Upper lobe of right lung (tissue), 1 donor: Measurements from ENCODE around the gene METTL14. TPM values are rescaled to one million over a fixed set of nuclear protein-coding genes. Genes with fewer than 3 reads are reported as not detected.

ENCODE experiments used
- ATAC-seq: fragments of 200-7000 bp; cut with Tn5 transposase; one replicate; pipeline ENCODE4 v1.9.1; 2020; ENCODE audit warnings: mild to moderate bottlenecking, moderate library complexity
- DNase-seq: peaks from one replicate; pipeline ENCODE4 v3.0.0-alpha.2; 2020
- H3K27ac ChIP-seq: fragments of 200-600 bp; one replicate; pipeline ENCODE4 v1.8.0; 2022
- H3K27me3 ChIP-seq: fragments of 200-600 bp; one replicate; pipeline ENCODE4 v1.8.0; 2022; ENCODE audit warnings: mild to moderate bottlenecking
- H3K36me3 ChIP-seq: fragments of 200-600 bp; one replicate; pipeline ENCODE4 v1.8.0; 2022
- H3K4me1 ChIP-seq: fragments of 200-600 bp; one replicate; pipeline ENCODE4 v1.8.0; 2022
- H3K4me3 ChIP-seq: fragments of 200-600 bp; one replicate; pipeline ENCODE4 v1.8.0; 2022; ENCODE audit warnings: mild to moderate bottlenecking
- H3K9me3 ChIP-seq: fragments of 200-600 bp; one replicate; pipeline ENCODE4 v1.8.0; 2022
- intact Hi-C: fragments of 100-400 bp; cut with DNase I; formaldehyde crosslinking; loops from one replicate; pipeline ENCODE4 v1.11.0; 2022
- total RNA-seq: library from RNA; stranded (reverse); fragmentation: NEBNext Ultra II Directional; extraction: Animal tissue kit (Norgen Biotek cat#: 25700); gene quantifications from one replicate; pipeline ENCODE4 v1.2.1, GENCODE V29; 2021
- TF ChIP-seq, protein P1 (sequence below): fragments of 200-600 bp; IDR thresholded peaks from one replicate; pipeline ENCODE4 v1.8.0; 2022; ENCODE audit warnings: antibody characterized with exemption
- donor health status: DM: no; HTN: yes; CAD: no; lungs with severe emphysema.

METTL14 gene
- total RNA-seq, 1 donor from 2014 or later = 47.0 TPM

DNA sequence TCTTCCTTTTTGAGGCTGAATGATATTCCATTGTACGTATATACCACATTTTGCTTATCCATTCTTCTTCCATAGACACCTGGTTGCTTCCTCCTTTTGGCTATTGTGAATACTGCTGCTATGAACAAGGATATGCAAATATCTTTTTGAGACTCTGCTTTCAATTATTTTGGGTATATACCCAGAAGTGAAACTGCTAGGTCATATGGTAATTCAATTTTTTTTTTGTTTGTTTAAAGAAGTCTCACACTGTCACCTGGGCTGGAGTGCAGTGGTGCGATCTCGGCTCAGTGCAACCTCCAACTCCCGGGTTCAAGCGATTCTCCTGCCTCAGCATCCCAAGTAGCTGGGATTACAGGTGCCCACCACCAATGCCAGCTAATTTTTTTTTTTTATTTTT, 75.3 kb downstream of the METTL14 start:
- peaks cover 15% of the 10 kb centered on the region for H3K4me1 ChIP-seq
- intact Hi-C loops = no loop called here
- DNase-seq (no peak), ATAC-seq (no peak)
- no peaks in the 10 kb centered on the region for H3K9me3 ChIP-seq
- H3K36me3 ChIP-seq = peaks cover 42% of the 10 kb centered on the region
- TF ChIP-seq, protein P1, sequence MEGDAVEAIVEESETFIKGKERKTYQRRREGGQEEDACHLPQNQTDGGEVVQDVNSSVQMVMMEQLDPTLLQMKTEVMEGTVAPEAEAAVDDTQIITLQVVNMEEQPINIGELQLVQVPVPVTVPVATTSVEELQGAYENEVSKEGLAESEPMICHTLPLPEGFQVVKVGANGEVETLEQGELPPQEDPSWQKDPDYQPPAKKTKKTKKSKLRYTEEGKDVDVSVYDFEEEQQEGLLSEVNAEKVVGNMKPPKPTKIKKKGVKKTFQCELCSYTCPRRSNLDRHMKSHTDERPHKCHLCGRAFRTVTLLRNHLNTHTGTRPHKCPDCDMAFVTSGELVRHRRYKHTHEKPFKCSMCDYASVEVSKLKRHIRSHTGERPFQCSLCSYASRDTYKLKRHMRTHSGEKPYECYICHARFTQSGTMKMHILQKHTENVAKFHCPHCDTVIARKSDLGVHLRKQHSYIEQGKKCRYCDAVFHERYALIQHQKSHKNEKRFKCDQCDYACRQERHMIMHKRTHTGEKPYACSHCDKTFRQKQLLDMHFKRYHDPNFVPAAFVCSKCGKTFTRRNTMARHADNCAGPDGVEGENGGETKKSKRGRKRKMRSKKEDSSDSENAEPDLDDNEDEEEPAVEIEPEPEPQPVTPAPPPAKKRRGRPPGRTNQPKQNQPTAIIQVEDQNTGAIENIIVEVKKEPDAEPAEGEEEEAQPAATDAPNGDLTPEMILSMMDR = no peak
- H3K27ac ChIP-seq = no peak overlapping the region
- no peaks in the 10 kb centered on the region for H3K27me3 ChIP-seq
- no peak overlapping the region for H3K4me3 ChIP-seq

DNA sequence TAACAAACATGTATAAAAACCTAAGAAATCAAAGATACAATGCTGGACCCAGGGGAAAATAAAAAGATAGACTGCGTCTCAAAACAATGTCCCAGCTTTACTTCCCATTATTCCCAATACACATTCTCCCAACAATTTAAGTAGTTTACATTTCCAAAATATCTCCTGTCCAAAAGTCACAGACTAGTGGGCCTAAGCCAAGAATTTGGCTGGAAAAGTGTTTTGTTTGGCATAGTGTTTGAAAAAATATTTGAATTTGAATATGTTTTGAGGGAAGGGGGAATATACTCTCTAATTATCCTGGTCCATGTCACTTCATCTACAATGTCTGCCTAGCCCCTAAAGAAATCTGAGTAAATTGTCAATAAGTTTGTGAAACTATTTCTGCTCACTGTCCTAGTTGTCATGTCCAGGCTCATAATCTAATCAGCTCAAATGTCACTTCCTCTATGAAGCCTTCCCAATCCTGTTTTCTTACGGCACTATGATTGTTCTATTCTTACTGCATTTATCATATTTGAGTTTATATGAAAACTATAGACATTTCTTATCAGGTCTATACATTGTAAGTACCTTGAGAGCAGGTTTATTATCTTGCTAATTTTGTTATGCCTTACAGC, 76.3 kb downstream of the METTL14 start:
- Histone ChIP-seq H3K27me3 (no peaks in the 10 kb centered on the region), H3K27ac (no peak overlapping the region), H3K9me3 (no peaks in the 10 kb centered on the region), H3K4me3 (no peak overlapping the region), H3K4me1 (peaks cover 15% of the 10 kb centered on the region), H3K36me3 (peaks cover 44% of the 10 kb centered on the region)
- TF ChIP-seq, protein P1 = no peak
- intact Hi-C loops = no loop called here
- ATAC-seq = no peak
- no peak for DNase-seq

DNA sequence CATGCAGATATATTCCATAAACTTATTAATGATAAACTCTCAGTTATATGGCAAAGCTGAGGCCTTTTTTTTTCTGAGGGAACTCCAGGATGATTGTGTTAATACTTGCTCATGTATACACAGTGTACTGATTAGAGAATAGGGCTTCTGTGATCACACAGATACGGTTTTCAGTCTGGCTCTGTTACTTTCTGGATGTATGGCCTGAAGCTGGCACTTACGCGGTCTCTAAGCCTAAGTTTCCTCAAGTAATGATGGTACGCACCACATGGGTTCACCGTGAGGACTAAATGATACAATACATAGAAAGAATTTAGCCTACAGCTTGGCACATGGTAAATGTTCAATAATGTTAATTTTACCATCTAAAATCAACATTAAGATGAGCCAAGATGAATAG, 77.0 kb downstream of the METTL14 start:
- intact Hi-C loops = no loop called here
- H3K9me3 ChIP-seq = no peaks in the 10 kb centered on the region
- no peak overlapping the region for H3K27ac ChIP-seq
- ATAC-seq = no peak
- no peak for DNase-seq
- no peaks in the 10 kb centered on the region for H3K27me3 ChIP-seq
- TF ChIP-seq, protein P1 = no peak
- no peak overlapping the region for H3K4me3 ChIP-seq
- H3K4me1 ChIP-seq = peaks cover 15% of the 10 kb centered on the region
- peaks cover 44% of the 10 kb centered on the region for H3K36me3 ChIP-seq

DNA sequence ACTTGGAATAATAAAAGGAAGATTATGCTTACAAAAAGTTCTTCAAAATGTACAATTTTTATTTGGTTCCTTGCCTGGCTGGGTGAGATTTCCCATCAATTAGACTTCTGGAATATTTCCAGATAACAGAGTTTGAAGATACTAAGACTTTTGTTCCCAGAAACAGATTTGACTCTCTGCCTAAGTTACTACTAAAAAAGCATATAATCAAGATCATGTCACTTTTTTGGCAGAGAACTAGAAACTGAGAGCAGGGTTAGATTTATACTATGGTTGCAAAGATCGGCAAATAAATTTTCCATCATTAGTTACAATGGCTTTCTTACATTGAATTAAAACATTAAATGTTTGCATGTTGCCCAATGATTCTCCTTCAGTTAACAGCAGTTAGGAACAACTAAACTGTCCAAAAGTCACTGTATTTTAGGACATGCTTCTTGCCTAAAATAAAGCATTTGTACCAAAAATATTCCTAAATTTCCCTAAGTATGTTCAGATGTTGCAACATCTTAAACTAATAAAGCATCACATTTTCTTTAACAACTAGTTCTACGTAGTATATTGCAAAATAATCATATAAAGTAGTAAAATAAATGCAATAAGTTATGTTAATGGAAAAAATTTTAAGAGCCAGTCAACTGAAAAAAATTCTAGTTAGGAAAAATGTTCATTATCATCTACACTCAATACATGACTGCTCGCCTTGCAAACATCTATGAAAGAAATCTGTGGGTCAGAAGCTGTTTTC, 77.7 kb downstream of the METTL14 start:
- DNase-seq (no peak), ATAC-seq (no peak)
- Histone ChIP-seq H3K36me3 (peaks cover 44% of the 10 kb centered on the region), H3K4me3 (no peak overlapping the region), H3K4me1 (peaks cover 9% of the 10 kb centered on the region), H3K27me3 (no peaks in the 10 kb centered on the region), H3K27ac (no peak overlapping the region), H3K9me3 (no peaks in the 10 kb centered on the region)
- intact Hi-C loops = no loop called here
- TF ChIP-seq, protein P1 = no peak

Other genes starting within 250 kb of the METTL14 start
- 48.1 TPM for gene SEC24D, start 150.7 kb downstream of the METTL14 start, total RNA-seq
- 38.9 TPM for gene SYNPO2, start 203.5 kb downstream of the METTL14 start, total RNA-seq